ENCODE results near the gene CCNJL. TPM values are rescaled to one million over a fixed set of nuclear protein-coding genes. Genes with fewer than 3 reads are reported as not detected.

CCNJL gene
- total RNA-seq, 1 experiment from 2014 or later = 33.9 TPM

DNA sequence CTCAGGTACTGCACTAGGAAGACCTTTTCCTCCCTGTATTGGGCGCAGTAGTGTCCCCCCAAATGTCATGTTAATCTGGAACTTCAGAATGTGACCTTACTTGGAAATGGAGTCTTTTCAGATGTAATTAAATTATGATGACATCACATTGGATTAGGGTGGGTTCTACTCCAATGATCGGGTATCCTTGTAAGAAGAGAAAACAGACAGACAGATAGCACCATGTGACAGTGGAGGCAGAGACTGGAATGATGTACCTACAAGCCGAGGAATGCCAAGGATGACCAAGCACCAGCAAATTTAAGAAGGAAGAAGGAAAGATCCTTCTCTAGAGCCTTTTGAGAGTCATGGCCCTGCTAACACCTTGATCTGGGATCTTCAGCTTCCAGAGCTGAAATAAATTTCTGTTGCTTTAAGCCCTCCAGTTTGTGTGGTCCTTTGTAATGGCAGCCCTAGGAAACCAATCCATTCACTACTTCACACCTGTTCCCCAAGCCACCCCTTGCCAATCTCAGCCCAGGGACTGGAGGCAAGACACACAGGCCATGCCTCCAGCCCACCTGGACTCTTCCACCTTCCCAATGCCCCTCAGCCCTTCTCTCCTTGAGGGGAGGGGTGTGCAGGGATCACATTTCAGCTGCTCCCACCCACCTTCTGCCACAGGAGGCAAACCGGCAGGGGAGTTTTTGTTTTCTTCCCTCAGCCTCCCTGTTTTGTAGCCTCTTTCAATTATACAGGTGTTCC, 1.6 kb downstream of the CCNJL start:
- TF ChIP-seq, protein P1, sequence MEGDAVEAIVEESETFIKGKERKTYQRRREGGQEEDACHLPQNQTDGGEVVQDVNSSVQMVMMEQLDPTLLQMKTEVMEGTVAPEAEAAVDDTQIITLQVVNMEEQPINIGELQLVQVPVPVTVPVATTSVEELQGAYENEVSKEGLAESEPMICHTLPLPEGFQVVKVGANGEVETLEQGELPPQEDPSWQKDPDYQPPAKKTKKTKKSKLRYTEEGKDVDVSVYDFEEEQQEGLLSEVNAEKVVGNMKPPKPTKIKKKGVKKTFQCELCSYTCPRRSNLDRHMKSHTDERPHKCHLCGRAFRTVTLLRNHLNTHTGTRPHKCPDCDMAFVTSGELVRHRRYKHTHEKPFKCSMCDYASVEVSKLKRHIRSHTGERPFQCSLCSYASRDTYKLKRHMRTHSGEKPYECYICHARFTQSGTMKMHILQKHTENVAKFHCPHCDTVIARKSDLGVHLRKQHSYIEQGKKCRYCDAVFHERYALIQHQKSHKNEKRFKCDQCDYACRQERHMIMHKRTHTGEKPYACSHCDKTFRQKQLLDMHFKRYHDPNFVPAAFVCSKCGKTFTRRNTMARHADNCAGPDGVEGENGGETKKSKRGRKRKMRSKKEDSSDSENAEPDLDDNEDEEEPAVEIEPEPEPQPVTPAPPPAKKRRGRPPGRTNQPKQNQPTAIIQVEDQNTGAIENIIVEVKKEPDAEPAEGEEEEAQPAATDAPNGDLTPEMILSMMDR (conservative IDR thresholded peaks at IDR 0.05) = no peak
- TF ChIP-seq EZH2 (IDR thresholded peaks at IDR 0.05; ENCODE audit: low read depth) = no peak
- Histone ChIP-seq H3K79me2 (ENCODE audit: low read depth) (0 out of 2 replicates have a peak, but pooled peaks cover 12% of the 10 kb centered on the region), H3F3A (ENCODE audit: insufficient read depth, low read depth) (peaks cover 20% of the 10 kb centered on the region), H3K4me3 (peak overlapping the region; percentile 78; the same call in 1 of the 2 replicates), H3K36me3 (ENCODE audit: low read depth) (peaks cover 6% of the 10 kb centered on the region; the same call in 1 of the 2 replicates), H3K27me3 (ENCODE audit: insufficient read depth, low read depth) (no peaks in the 10 kb centered on the region), H3K9me3 (ENCODE audit: insufficient read depth, low read depth) (no peaks in the 10 kb centered on the region), H3K27ac (no peak overlapping the region), H4K20me1 (ENCODE audit: insufficient read depth) (no peaks in the 10 kb centered on the region), H3K9me2 (ENCODE audit: insufficient read depth) (no peaks in the 10 kb centered on the region), H3K4me2 (peak overlapping the region; percentile 78), H2AFZ (no peak overlapping the region), H3K4me1 (replicated peaks; ENCODE audit: insufficient read depth) (peaks cover 32% of the 10 kb centered on the region)
- DNase-seq = no peak
- TSS peak; percentile 40 for BruUV-seq (replicated peaks)
- POLR2A ChIA-PET (ENCODE audit: unreplicated experiment) = no interaction called here
- intact Hi-C loops (cut with micrococcal nuclease; ENCODE audit: unreplicated experiment) = no loop called here
- CTCF ChIA-PET = no interaction called here

DNA sequence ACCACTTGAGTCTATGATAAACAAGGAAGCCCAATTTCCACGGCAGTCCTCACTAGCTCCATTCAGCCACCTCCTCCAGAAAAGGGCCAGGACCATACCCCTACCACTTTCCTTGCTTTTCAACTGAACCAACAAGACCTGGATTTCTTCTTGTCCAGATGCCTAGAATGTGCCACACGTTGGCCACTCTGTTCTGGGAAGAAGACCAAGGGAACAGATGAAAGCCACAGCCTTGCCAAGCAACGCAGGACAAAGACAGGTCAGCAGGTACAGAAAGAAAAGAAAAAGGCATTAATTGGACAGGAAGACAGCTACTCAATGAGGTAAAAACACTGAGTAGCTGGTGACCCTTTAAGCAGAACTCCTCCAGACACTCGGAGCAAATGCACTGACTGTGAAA, 2.2 kb downstream of the CCNJL start:
- Histone ChIP-seq H3K9me2 (ENCODE audit: insufficient read depth) (no peaks in the 10 kb centered on the region), H3K4me2 (no peak overlapping the region), H3K79me2 (ENCODE audit: low read depth) (0 out of 2 replicates have a peak, but pooled peaks cover 17% of the 10 kb centered on the region), H3F3A (ENCODE audit: insufficient read depth, low read depth) (peaks cover 14% of the 10 kb centered on the region), H3K4me3 (no peak overlapping the region), H3K36me3 (ENCODE audit: low read depth) (peaks cover 12% of the 10 kb centered on the region; the same call in 1 of the 2 replicates), H3K27ac (no peak overlapping the region), H2AFZ (no peak overlapping the region), H3K4me1 (replicated peaks; ENCODE audit: insufficient read depth) (peaks cover 26% of the 10 kb centered on the region), H3K9me3 (ENCODE audit: insufficient read depth, low read depth) (no peaks in the 10 kb centered on the region), H4K20me1 (ENCODE audit: insufficient read depth) (no peaks in the 10 kb centered on the region), H3K27me3 (ENCODE audit: insufficient read depth, low read depth) (no peaks in the 10 kb centered on the region)
- TF ChIP-seq, protein P1 (conservative IDR thresholded peaks at IDR 0.05) = no peak
- TF ChIP-seq EZH2 (IDR thresholded peaks at IDR 0.05; ENCODE audit: low read depth) = no peak
- intact Hi-C loops (cut with micrococcal nuclease; ENCODE audit: unreplicated experiment) = no loop called here
- DNase-seq = no peak
- ChIA-PET POLR2A (ENCODE audit: unreplicated experiment) (no interaction called here), CTCF (interaction anchor here (0.6 kb wide), 1 partner anchor 79 kb away, joined by 3 read pairs; no protein-coding TSS in a partner anchor)
- no TSS peak for BruUV-seq (replicated peaks)

DNA sequence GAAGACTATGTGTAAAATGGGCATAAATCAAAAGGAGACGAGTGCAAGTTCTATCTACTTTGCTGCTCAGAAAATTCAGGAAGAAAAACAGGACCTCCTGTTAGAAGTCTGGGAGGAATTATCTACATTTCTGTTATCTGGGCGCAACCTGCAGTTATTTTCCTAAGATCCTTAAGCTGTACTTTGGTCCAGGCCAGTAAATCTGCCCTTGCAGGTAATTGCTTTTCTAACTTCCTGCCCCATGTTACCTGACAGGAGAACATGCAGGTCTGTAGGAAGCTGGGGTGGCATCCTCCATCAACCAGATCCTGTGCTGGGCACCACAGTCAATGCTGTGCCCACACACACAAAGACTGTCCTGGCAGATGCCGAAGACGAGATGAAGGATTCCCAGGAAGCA, 5.7 kb downstream of the CCNJL start:
- ChIA-PET POLR2A (ENCODE audit: unreplicated experiment) (no interaction called here), CTCF (interaction anchor here (0.6 kb wide), 1 partner anchor 108 kb away, joined by 3 read pairs; no protein-coding TSS in a partner anchor)
- intact Hi-C loops (cut with micrococcal nuclease; ENCODE audit: unreplicated experiment) = no loop called here
- no peaks in the 10 kb centered on the region for H4K20me1 ChIP-seq (ENCODE audit: insufficient read depth)
- no peaks in the 10 kb centered on the region for H3K9me3 ChIP-seq (ENCODE audit: insufficient read depth, low read depth)
- H3K27ac ChIP-seq = no peak overlapping the region
- H2AFZ ChIP-seq = no peak overlapping the region
- peaks cover 15% of the 10 kb centered on the region; the same call in 1 of the 2 replicates for H3K36me3 ChIP-seq (ENCODE audit: low read depth)
- 0 out of 2 replicates have a peak, but pooled peaks cover 5% of the 10 kb centered on the region for H3K4me1 ChIP-seq (replicated peaks; ENCODE audit: insufficient read depth)
- H3K79me2 ChIP-seq (ENCODE audit: low read depth) = 0 out of 2 replicates have a peak, but pooled peaks cover 15% of the 10 kb centered on the region
- 0 out of 2 replicates have a peak, but pooled peaks cover 11% of the 10 kb centered on the region for H3F3A ChIP-seq (ENCODE audit: insufficient read depth, low read depth)
- no peak for DNase-seq
- TF ChIP-seq, protein P1 (conservative IDR thresholded peaks at IDR 0.05) = no peak
- no peak overlapping the region for H3K4me3 ChIP-seq
- H3K4me2 ChIP-seq = no peak overlapping the region
- H3K27me3 ChIP-seq (ENCODE audit: insufficient read depth, low read depth) = no peaks in the 10 kb centered on the region
- no TSS peak for BruUV-seq (replicated peaks)
- no peaks in the 10 kb centered on the region for H3K9me2 ChIP-seq (ENCODE audit: insufficient read depth)

Data from PC-9 (cell line).